Mesendoderm (in vitro differentiated cells): ENCODE results near the gene TMEM117.
A peak's percentile ranks its signal among the peaks of the same experiment; 100 is the strongest.

Experiments
- DNase-seq: peaks from one replicate; pipeline ENCODE4 v3.0.0; 2013
- H2AK5ac ChIP-seq: 2 replicates; pipeline ENCODE4 v1.6.1; 2013; ENCODE audit warnings: low read length, inconsistent platforms
- H2BK120ac ChIP-seq: 2 replicates; pipeline ENCODE4 v1.6.1; 2013; ENCODE audit warnings: low read depth, mild to moderate bottlenecking, low read length, moderate library complexity, mixed read lengths
- H2BK15ac ChIP-seq: replicated peaks from 2 replicates; pipeline ENCODE4 v1.6.1; 2013; ENCODE audit warnings: low read depth, mild to moderate bottlenecking, moderate library complexity
- H2BK5ac ChIP-seq: 2 replicates; pipeline ENCODE4 v1.6.1; 2013; ENCODE audit warnings: low read length, inconsistent platforms
- H3K18ac ChIP-seq: 2 replicates; pipeline ENCODE4 v1.6.1; 2013; ENCODE audit warnings: mild to moderate bottlenecking, low read length, mixed read lengths
- H3K23ac ChIP-seq: one replicate; pipeline ENCODE4 v1.6.1; 2013; ENCODE audit warnings: low read length
- H3K27ac ChIP-seq: 2 replicates; pipeline ENCODE4 v1.5.1; 2013; ENCODE audit warnings: low read depth, mild to moderate bottlenecking, inconsistent platforms, low read length, moderate library complexity
- H3K27me3 ChIP-seq: 2 replicates; pipeline ENCODE4 v1.6.1; 2013; ENCODE audit warnings: low read length, control low read depth, mild to moderate bottlenecking, inconsistent platforms; ENCODE audit not compliant: insufficient read depth, poor library complexity
- H3K36me3 ChIP-seq: 2 replicates; pipeline ENCODE4 v1.6.1; 2013; ENCODE audit warnings: low read length, inconsistent platforms; ENCODE audit not compliant: control insufficient read depth, insufficient read depth
- H3K4ac ChIP-seq: one replicate; pipeline ENCODE4 v1.6.1; 2013; ENCODE audit warnings: low read depth, mild to moderate bottlenecking, low read length, moderate library complexity
- H3K4me1 ChIP-seq: 2 replicates; pipeline ENCODE4 v1.6.1; 2013; ENCODE audit warnings: low read depth, low read length, inconsistent platforms; ENCODE audit not compliant: control insufficient read depth
- H3K4me2 ChIP-seq: 2 replicates; pipeline ENCODE4 v1.6.1; 2013; ENCODE audit warnings: low read length
- H3K4me3 ChIP-seq: 2 replicates; pipeline ENCODE4 v1.5.1; 2013; ENCODE audit warnings: mild to moderate bottlenecking, low read length
- H3K56ac ChIP-seq: one replicate; pipeline ENCODE4 v1.6.1; 2013; ENCODE audit warnings: low read length
- H3K79me1 ChIP-seq: 2 replicates; pipeline ENCODE4 v1.6.1; 2013; ENCODE audit warnings: low read length, inconsistent platforms
- H3K79me2 ChIP-seq: 2 replicates; pipeline ENCODE4 v1.6.1; 2013; ENCODE audit warnings: mild to moderate bottlenecking, low read length; ENCODE audit not compliant: control insufficient read depth, insufficient read depth
- H3K9ac ChIP-seq: 2 replicates; pipeline ENCODE4 v1.6.1; 2013; ENCODE audit warnings: low read length, inconsistent platforms
- H4K5ac ChIP-seq: one replicate; pipeline ENCODE4 v1.6.1; 2013; ENCODE audit warnings: low read length
- H4K8ac ChIP-seq: one replicate; pipeline ENCODE4 v1.6.1; 2013; ENCODE audit warnings: low read depth, mild to moderate bottlenecking, control low read depth, low read length, moderate library complexity
- WGBS: extraction: QIAGEN DNeasy Blood & Tissue Kit; methylation state at CpG from one replicate; pipeline ENCODE4 v1.1.7; 2013; ENCODE audit warnings: low lambda C conversion rate, missing lambda C conversion rate; ENCODE audit not compliant: insufficient coverage; ENCODE audit errors: extremely low coverage; 5-methylcytosine and 5-hydroxymethylcytosine counted together

Gene TMEM117

DNA sequence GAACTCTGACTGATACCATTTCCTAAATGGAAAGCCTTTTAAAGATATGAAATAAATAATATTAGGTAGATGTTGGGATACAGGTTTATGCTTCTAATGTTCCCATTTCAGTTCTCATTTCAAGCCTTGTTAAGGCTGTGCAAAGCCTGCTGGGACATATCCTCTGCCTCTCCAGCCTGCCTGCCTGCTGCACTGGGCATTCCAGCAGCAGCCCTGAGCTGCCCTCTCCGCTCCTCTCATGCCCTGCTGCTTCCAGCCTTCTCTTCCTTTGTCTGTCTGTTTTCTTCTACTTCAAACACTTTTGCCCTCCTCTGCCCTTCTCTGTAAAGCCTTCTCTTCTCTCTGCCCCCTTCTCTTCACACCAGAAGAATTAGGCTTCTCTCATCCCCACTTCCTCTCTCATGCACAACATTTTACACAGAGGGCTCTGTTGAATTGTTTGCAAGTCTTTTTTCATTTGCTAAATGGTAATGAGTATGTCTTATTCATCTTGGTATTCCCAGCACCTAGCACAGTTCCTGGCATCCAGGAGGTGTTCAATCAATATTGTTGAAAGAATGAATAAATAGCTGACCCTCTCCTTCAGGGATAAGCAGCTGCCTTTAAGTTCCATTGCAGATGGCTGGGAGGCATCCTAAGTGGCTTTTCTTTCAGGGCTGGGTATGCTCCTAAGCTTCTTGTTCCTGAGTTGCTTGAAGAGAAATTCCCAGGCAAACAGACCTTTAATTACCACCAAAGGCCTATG is 292.3 kb downstream of the TMEM117 start:
- no peak overlapping the region for H3K9ac ChIP-seq
- no peak overlapping the region for H3K4me2 ChIP-seq
- no peak overlapping the region for H2BK120ac ChIP-seq
- no peaks in the 10 kb centered on the region for H3K36me3 ChIP-seq
- no peak overlapping the region for H4K5ac ChIP-seq
- no peaks in the 10 kb centered on the region for H3K79me1 ChIP-seq
- no peaks in the 10 kb centered on the region for H3K79me2 ChIP-seq
- no peak overlapping the region for H3K23ac ChIP-seq
- H3K4ac ChIP-seq = no peak overlapping the region
- H3K4me1 ChIP-seq = no peaks in the 10 kb centered on the region
- H2BK15ac ChIP-seq = no peak overlapping the region
- H4K8ac ChIP-seq = no peak overlapping the region
- no peak overlapping the region for H2AK5ac ChIP-seq
- no CpG with 5 or more reads among the region's 1 CpG for WGBS
- no peak overlapping the region for H3K18ac ChIP-seq
- no peak overlapping the region for H2BK5ac ChIP-seq
- H3K4me3 ChIP-seq = no peak overlapping the region
- H3K27me3 ChIP-seq = no peaks in the 10 kb centered on the region
- no peak overlapping the region for H3K56ac ChIP-seq
- no peak overlapping the region for H3K27ac ChIP-seq
- no peak for DNase-seq

DNA sequence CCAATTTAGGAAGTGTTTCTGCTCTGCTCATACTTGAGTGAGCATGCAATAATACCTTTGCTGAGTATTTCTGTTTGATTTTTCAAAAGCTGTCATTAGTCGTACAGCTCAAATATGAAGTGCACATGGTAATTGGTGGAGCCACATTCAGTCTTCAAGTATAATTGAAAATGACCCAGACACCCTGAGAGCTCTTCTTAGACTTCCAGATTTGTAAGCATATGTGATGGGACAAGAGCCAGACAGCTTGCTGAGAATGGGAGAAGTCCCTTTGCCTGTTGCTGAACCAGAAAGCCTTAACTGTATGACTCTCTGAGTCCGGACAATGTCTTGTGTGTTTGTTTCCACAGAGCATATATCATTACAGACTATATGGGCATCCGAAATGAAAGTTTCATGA is 307.3 kb downstream of the TMEM117 start:
- no peak for DNase-seq
- Histone ChIP-seq H3K23ac (no peak overlapping the region), H3K27me3 (no peaks in the 10 kb centered on the region), H3K56ac (no peak overlapping the region), H3K4me3 (no peak overlapping the region), H4K5ac (no peak overlapping the region), H3K79me2 (no peaks in the 10 kb centered on the region), H3K4me2 (no peak overlapping the region), H2BK15ac (no peak overlapping the region), H2AK5ac (no peak overlapping the region), H2BK5ac (no peak overlapping the region), H3K4me1 (no peaks in the 10 kb centered on the region), H3K18ac (no peak overlapping the region), H3K27ac (no peak overlapping the region), H3K4ac (no peak overlapping the region), H2BK120ac (no peak overlapping the region), H3K9ac (no peak overlapping the region), H4K8ac (no peak overlapping the region), H3K79me1 (no peaks in the 10 kb centered on the region), H3K36me3 (no peaks in the 10 kb centered on the region)
- WGBS = no CpG with 5 or more reads among the region's 3 CpGs

DNA sequence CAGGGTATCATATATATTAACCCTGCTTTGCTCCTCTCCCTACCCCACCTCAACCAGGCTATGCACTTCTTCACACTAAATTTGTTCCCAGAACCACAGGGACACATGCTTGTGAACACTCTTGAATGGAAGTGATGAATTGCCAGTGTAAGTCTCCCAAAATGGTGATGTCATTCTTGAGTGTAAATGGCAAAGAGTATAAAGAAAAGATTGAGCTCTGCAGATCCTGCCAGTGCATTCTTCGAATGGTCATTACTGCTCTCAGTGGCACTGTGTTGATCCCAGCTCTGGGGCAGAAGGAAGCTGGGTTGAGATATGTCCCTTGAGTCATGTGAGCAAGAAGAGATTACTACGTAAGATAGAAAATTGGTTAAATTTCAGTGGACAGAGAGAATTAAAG is 313.1 kb downstream of the TMEM117 start:
- Histone ChIP-seq H3K27me3 (no peaks in the 10 kb centered on the region), H2BK5ac (no peak overlapping the region), H2BK15ac (no peak overlapping the region), H3K4ac (no peak overlapping the region), H3K4me1 (no peaks in the 10 kb centered on the region), H3K4me2 (no peak overlapping the region), H2AK5ac (no peak overlapping the region), H3K56ac (no peak overlapping the region), H3K18ac (no peak overlapping the region), H3K79me1 (no peaks in the 10 kb centered on the region), H3K27ac (no peak overlapping the region), H4K8ac (no peak overlapping the region), H3K9ac (no peak overlapping the region), H3K4me3 (no peak overlapping the region), H3K36me3 (no peaks in the 10 kb centered on the region), H4K5ac (no peak overlapping the region), H2BK120ac (no peak overlapping the region), H3K79me2 (no peaks in the 10 kb centered on the region), H3K23ac (no peak overlapping the region)
- no CpG with 5 or more reads among the region's 2 CpGs for WGBS
- no peak for DNase-seq

DNA sequence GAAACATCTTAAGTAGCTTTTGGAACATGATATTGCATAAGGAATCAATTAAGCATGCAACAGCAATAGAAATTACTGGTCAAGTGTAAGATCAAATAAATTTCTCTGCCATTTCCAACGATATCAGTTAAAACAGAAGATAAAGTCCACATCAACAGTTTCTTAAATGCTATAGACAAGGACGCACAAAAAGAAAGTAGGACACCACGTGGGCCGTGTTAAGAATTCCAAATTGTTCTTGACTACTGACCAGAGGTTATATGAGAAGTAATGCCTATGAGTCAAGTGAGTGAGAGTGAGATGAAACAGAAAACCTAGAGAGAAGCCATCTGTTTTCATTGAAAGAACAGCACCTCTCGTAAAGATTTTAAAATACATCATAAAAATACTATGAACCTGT is 318.2 kb downstream of the TMEM117 start:
- no peaks in the 10 kb centered on the region for H3K79me2 ChIP-seq
- no peak overlapping the region for H3K4ac ChIP-seq
- H3K36me3 ChIP-seq = no peaks in the 10 kb centered on the region
- H3K79me1 ChIP-seq = no peaks in the 10 kb centered on the region
- H4K5ac ChIP-seq = no peak overlapping the region
- H2AK5ac ChIP-seq = no peak overlapping the region
- H3K9ac ChIP-seq = no peak overlapping the region
- H2BK15ac ChIP-seq = peak overlapping the region; percentile 19
- H4K8ac ChIP-seq = no peak overlapping the region
- H3K4me3 ChIP-seq = no peak overlapping the region
- H3K4me1 ChIP-seq = peaks cover 3% of the 10 kb centered on the region
- H3K27ac ChIP-seq = no peak overlapping the region
- no peak overlapping the region for H3K4me2 ChIP-seq
- no peak overlapping the region for H3K23ac ChIP-seq
- no peaks in the 10 kb centered on the region for H3K27me3 ChIP-seq
- WGBS = no CpG with 5 or more reads among the region's 5 CpGs
- no peak overlapping the region for H2BK120ac ChIP-seq
- no peak for DNase-seq
- H3K56ac ChIP-seq = no peak overlapping the region
- H3K18ac ChIP-seq = no peak overlapping the region
- no peak overlapping the region for H2BK5ac ChIP-seq

DNA sequence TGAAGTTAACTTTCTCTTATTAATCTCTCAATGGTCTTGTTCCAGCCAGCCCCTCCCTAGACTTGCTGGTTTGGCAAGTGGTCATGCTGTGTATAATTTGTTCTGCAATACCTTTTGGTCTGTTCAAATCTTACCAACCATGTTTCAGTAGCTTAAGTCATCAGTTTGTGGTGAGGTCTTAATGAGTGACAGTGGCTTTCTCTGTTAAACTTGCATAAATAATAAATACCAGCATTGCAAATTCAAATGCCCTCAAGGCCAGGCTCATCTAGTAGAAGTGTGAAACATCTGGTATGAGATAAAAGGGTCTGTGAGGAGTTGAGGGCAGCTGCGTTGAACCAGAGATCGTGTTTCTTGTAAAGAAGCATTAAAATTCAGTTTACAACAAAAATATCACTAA is 319.5 kb downstream of the TMEM117 start:
- Histone ChIP-seq H4K8ac (no peak overlapping the region), H3K23ac (no peak overlapping the region), H4K5ac (no peak overlapping the region), H2BK15ac (no peak overlapping the region), H3K79me2 (no peaks in the 10 kb centered on the region), H3K9ac (no peak overlapping the region), H3K27ac (no peak overlapping the region), H3K27me3 (no peaks in the 10 kb centered on the region), H2BK120ac (no peak overlapping the region), H3K36me3 (no peaks in the 10 kb centered on the region), H2AK5ac (no peak overlapping the region), H3K18ac (no peak overlapping the region), H3K79me1 (no peaks in the 10 kb centered on the region), H2BK5ac (no peak overlapping the region), H3K4me1 (peaks cover 3% of the 10 kb centered on the region), H3K4me3 (no peak overlapping the region), H3K4ac (no peak overlapping the region), H3K56ac (no peak overlapping the region), H3K4me2 (no peak overlapping the region)
- peak; percentile 33 for DNase-seq
- whole genome bisulfite sequencing = no CpG with 5 or more reads among the region's 2 CpGs

DNA sequence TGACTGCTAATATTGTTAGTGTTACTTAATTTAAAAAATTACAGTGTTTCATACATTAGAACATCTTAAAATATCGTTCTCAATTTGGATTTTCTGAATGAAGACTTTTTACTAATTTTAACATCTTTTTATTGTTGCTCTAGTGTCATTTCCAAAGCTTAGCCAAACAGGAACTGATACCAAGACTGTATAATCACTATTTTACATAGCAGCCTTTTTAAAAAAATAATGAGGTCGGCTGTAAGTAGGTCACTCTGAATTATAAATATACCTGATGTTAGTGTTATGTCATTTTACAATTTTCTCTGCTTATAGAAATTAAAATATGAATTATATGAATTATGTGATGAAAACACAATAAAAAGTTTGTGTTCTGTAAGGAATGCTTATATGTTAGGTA is 321.5 kb downstream of the TMEM117 start:
- no peak for DNase-seq
- H3K36me3 ChIP-seq = no peaks in the 10 kb centered on the region
- H4K8ac ChIP-seq = no peak overlapping the region
- H3K9ac ChIP-seq = no peak overlapping the region
- no peak overlapping the region for H3K56ac ChIP-seq
- H3K79me2 ChIP-seq = no peaks in the 10 kb centered on the region
- no peak overlapping the region for H2BK120ac ChIP-seq
- H3K79me1 ChIP-seq = no peaks in the 10 kb centered on the region
- H3K23ac ChIP-seq = no peak overlapping the region
- no peak overlapping the region for H3K4me2 ChIP-seq
- peaks cover 3% of the 10 kb centered on the region for H3K4me1 ChIP-seq
- H2BK5ac ChIP-seq = no peak overlapping the region
- no peak overlapping the region for H3K27ac ChIP-seq
- no peak overlapping the region for H4K5ac ChIP-seq
- no peak overlapping the region for H3K4me3 ChIP-seq
- H2BK15ac ChIP-seq = no peak overlapping the region
- no peak overlapping the region for H3K18ac ChIP-seq
- no peak overlapping the region for H2AK5ac ChIP-seq
- WGBS = no CpG with 5 or more reads among the region's 2 CpGs
- H3K27me3 ChIP-seq = no peaks in the 10 kb centered on the region
- no peak overlapping the region for H3K4ac ChIP-seq
